Measurements from ENCODE around the gene GMCL1.

DNA sequence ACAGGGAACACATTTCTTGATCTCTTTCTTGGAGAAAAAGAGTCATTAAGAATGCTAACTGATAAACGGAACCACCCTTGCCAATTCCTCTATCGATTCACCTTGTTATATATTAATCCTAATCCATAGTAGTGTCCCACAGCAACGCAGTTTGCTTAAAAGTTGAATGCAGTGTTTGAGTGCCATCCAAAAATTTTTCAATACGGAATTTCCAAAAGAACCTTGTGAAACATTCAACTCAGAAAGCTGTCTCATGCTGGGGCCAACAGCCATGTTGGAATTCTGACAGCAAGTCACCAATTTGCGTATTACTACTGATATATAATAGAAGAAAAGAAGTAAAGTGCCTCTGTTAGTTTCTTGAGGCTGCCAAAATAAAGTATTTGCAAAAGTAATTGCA lies 45.2 kb upstream of the GMCL1 start:
- TF ChIP-seq, protein P1, sequence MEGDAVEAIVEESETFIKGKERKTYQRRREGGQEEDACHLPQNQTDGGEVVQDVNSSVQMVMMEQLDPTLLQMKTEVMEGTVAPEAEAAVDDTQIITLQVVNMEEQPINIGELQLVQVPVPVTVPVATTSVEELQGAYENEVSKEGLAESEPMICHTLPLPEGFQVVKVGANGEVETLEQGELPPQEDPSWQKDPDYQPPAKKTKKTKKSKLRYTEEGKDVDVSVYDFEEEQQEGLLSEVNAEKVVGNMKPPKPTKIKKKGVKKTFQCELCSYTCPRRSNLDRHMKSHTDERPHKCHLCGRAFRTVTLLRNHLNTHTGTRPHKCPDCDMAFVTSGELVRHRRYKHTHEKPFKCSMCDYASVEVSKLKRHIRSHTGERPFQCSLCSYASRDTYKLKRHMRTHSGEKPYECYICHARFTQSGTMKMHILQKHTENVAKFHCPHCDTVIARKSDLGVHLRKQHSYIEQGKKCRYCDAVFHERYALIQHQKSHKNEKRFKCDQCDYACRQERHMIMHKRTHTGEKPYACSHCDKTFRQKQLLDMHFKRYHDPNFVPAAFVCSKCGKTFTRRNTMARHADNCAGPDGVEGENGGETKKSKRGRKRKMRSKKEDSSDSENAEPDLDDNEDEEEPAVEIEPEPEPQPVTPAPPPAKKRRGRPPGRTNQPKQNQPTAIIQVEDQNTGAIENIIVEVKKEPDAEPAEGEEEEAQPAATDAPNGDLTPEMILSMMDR (conservative IDR thresholded peaks at IDR 0.05; ENCODE audit: low read depth, low read length) = no peak
- no peak for TF ChIP-seq EZH2phosphoT487 (IDR thresholded peaks at IDR 0.05; ENCODE audit: borderline replicate concordance, low read length)
